ENCODE measurements around the gene HKDC1.

DNA sequence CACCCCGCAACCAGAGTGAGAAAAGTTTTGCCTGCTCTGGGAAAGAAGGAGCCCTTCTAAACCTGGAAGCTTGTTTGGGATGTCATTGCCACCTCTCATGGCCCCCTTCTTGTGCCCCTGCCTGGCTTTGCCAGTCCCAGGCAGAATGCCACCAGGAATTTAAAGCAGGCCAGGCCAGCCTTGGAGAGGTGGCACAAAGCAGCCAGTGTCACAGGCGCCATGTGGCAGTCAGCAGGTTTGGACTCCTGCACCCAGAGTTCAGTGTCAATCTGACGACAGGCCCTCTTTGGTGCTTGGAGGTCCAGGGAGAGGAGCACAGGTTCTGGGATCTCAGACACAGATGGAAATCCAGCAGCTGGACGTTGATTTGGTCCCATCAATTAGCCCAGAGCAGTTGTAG is 70.9 kb downstream of the HKDC1 start:
- TF ChIP-seq, protein P1, sequence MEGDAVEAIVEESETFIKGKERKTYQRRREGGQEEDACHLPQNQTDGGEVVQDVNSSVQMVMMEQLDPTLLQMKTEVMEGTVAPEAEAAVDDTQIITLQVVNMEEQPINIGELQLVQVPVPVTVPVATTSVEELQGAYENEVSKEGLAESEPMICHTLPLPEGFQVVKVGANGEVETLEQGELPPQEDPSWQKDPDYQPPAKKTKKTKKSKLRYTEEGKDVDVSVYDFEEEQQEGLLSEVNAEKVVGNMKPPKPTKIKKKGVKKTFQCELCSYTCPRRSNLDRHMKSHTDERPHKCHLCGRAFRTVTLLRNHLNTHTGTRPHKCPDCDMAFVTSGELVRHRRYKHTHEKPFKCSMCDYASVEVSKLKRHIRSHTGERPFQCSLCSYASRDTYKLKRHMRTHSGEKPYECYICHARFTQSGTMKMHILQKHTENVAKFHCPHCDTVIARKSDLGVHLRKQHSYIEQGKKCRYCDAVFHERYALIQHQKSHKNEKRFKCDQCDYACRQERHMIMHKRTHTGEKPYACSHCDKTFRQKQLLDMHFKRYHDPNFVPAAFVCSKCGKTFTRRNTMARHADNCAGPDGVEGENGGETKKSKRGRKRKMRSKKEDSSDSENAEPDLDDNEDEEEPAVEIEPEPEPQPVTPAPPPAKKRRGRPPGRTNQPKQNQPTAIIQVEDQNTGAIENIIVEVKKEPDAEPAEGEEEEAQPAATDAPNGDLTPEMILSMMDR (conservative IDR thresholded peaks at IDR 0.05; ENCODE audit: low read length): no peak
- no peak for TF ChIP-seq EZH2phosphoT487 (IDR thresholded peaks at IDR 0.05; ENCODE audit: borderline replicate concordance)
